Right lobe of liver (tissue), 6 donors: ENCODE results near the gene ZNF626. TPM values are rescaled to one million over a fixed set of nuclear protein-coding genes. Genes with fewer than 3 reads are reported as not detected.

Experiments used
- ATAC-seq, 4 donors: fragments of 200-7000 bp; cut with Tn5 transposase; one replicate each; pipeline ENCODE4 v1.9.1; 2020; ENCODE audit warnings: mild to moderate bottlenecking in 4 of 4, moderate library complexity in 4 of 4
- DNase-seq, 3 donors: peaks; one replicate each; pipeline ENCODE4 v3.0.0-alpha.2; 2020
- H3K27ac ChIP-seq, 3 donors: fragments of 200-600 bp; one replicate each; pipeline ENCODE4 v1.8.0; 2022
- H3K27me3 ChIP-seq, 2 donors: fragments of 200-600 bp; one replicate each; pipeline ENCODE4 v1.8.0; 2022
- H3K36me3 ChIP-seq, 4 donors: fragments of 200-600 bp; sonication (generic) in 1 of 4; one replicate each; pipeline versions ENCODE4 v1.5.1 to v1.8.0; 2017 to 2022; ENCODE audit warnings: control low read depth in 1 of 4
- H3K4me1 ChIP-seq, 4 donors: fragments of 200-600 bp; sonication (generic) in 1 of 4; one replicate each; pipeline versions ENCODE4 v1.5.1 to v1.8.0; 2017 to 2022; ENCODE audit warnings: control low read depth in 1 of 4
- H3K4me3 ChIP-seq, 3 donors: fragments of 200-600 bp; one replicate each; pipeline ENCODE4 v1.8.0; 2022
- H3K9me3 ChIP-seq, 4 donors: fragments of 200-600 bp; sonication (generic) in 1 of 4; one replicate each; pipeline versions ENCODE4 v1.5.1 to v1.8.0; 2017 to 2022; ENCODE audit warnings: control low read depth in 1 of 4
- POLR2A ChIP-seq: fragments of 450-650 bp; IDR thresholded peaks from one replicate; pipeline ENCODE4 v1.6.1; 2017; ENCODE audit warnings: antibody characterized with exemption, mild to moderate bottlenecking
- WGBS: methylation state at CpG from one replicate; pipeline ENCODE4 v1.1.6; 2018; ENCODE audit warnings: low coverage, low lambda C conversion rate; ENCODE audit not compliant: insufficient coverage; ENCODE audit errors: missing lambda C conversion rate; 5-methylcytosine and 5-hydroxymethylcytosine counted together
- intact Hi-C, 2 donors: fragments of 100-400 bp; cut with DNase I; formaldehyde crosslinking; loops; one replicate each; pipeline versions ENCODE4 v1.11.2 to v1.14.1; 2022
- total RNA-seq, 6 experiments: library from RNA; depleted of rRNA in 2 of 6; stranded (reverse); fragments of >200 nt in 2 of 6; fragmentation: NEBNext Ultra II Directional in 3 of 6; extraction: Animal tissue kit (Norgen Biotek cat#: 25700) in 3 of 6; gene quantifications; one replicate each; pipeline versions ENCODE4 v1.1.0 to v1.2.4, GENCODE V29; 2016 to 2023
- TF ChIP-seq, protein P1 (sequence below), 4 donors: fragments of 200-600 bp in 3 of 4; fragments of 450-650 bp in 1 of 4; IDR thresholded peaks; one replicate each; pipeline versions ENCODE4 v1.5.1 to v1.8.0; 2016 to 2022; ENCODE audit warnings: antibody characterized with exemption in 4 of 4, mild to moderate bottlenecking in 2 of 4
- donor health status: DM: no; HTN: yes; CAD: no.
- donor health status: DM: no; HTN: no; CAD: no.
- donor health status: DM: no; HTN: no; CAD: no.
- donor health status: DM: no; HTN: yes; CAD: no.
- donor health status: DM: no; HTN: yes; CAD: no.

Gene ZNF626
- total RNA-seq, 6 experiments from 2014 or later: 2.1 to 4.9 (median 3.0) TPM

DNA sequence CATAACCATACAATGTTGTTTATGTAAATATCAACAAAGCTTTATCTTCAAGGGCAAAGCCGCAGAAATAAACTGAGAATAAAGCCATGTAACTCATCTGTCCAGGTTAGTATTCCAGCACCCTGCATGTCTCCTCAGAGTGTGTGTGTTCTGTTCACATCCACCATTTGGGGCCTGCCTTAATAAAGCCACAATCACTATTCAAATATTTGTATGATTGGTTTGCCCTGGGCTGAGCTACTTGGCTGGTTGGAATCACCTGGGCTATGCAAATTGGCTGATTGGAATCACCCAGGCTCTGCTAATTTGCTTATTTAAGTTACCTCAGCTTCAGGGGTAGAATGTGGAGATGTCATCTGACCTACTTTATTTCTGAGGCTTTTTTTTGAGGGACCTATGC, 53.4 kb downstream of the ZNF626 start:
- Histone ChIP-seq H3K9me3 (peaks cover 0 to 20% (median under 1%) of the 10 kb centered on the region in 4 donors), H3K27ac (no peak overlapping the region), H3K4me3 (no peak overlapping the region), H3K27me3 (no peaks in the 10 kb centered on the region), H3K36me3 (no peaks in the 10 kb centered on the region), H3K4me1 (no peaks in the 10 kb centered on the region)
- intact Hi-C loops: no loop called here
- ATAC-seq (no peak), DNase-seq (no peak)
- TF ChIP-seq, protein P1, sequence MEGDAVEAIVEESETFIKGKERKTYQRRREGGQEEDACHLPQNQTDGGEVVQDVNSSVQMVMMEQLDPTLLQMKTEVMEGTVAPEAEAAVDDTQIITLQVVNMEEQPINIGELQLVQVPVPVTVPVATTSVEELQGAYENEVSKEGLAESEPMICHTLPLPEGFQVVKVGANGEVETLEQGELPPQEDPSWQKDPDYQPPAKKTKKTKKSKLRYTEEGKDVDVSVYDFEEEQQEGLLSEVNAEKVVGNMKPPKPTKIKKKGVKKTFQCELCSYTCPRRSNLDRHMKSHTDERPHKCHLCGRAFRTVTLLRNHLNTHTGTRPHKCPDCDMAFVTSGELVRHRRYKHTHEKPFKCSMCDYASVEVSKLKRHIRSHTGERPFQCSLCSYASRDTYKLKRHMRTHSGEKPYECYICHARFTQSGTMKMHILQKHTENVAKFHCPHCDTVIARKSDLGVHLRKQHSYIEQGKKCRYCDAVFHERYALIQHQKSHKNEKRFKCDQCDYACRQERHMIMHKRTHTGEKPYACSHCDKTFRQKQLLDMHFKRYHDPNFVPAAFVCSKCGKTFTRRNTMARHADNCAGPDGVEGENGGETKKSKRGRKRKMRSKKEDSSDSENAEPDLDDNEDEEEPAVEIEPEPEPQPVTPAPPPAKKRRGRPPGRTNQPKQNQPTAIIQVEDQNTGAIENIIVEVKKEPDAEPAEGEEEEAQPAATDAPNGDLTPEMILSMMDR (IDR thresholded peaks at IDR 0.05): no peak
- TF ChIP-seq POLR2A: no peak
- WGBS: 87% methylated on average over 1 of the region's 1 CpG

Other genes with a start within 250 kb of the ZNF626 start
- gene ZNF737, start 95.8 kb downstream of the ZNF626 start, total RNA-seq: 1 to 10 TPM in 5 of 6 experiments, under 1 TPM in 1; 0.87 to 2.9 (median 2.2) TPM
- gene ZNF66, start 114.7 kb upstream of the ZNF626 start, total RNA-seq: under 1 TPM in 5 of 6 experiments, not detected in 1; 0.37 to 0.81 (median 0.57) TPM